Activated CD8-positive, alpha-beta memory T cell treated with anti-CD3 and anti-CD28 coated beads, Interleukin-2, amount 50 U/mL, for 4 hours (primary cell): ENCODE results near the gene SCN1B.

Source experiments
- DNase-seq: peaks from one replicate; pipeline ENCODE4 v3.0.0-alpha.2; 2020

SCN1B gene

GRCh38 chr19:35059006-35059798, 28.9 kb downstream of the SCN1B start:
- no peak for DNase-seq

DNA sequence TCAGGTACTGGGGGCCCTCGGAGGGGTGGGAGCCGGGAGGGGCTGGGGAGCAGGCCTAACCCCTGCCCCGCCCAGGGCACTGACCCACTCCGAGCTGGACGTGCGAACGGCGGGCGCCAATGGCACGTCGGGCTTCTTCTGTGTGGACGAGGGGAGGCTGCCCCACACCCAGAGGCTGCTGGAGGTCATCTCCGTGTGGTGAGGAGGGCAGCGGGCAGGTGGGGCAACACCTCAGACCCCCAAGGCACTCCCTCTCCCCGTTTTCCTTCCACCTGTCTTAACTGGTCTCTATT, 29.5 kb downstream of the SCN1B start:
- DNase-seq = no peak

DNA sequence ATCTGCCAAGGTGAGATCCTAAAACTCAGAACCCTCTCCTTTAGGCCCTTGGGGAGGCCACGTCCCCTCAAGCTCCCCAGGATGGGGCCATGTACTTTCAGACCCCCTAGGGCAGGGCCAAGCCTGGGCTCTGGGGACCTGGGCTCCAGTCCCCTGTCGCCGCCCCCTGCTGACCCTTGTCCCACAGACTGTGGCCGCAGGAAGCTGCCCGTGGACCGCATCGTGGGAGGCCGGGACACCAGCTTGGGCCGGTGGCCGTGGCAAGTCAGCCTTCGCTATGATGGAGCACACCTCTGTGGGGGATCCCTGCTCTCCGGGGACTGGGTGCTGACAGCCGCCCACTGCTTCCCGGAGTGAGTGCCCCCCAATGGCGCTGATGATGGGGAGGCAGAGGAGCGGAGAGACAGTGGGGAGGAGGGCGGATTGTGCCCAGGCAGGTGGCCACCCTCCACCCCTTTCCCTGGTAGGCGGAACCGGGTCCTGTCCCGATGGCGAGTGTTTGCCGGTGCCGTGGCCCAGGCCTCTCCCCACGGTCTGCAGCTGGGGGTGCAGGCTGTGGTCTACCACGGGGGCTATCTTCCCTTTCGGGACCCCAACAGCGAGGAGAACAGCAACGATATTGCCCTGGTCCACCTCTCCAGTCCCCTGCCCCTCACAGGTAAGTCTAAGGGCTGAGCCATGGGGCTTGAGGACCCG, 30.0 kb downstream of the SCN1B start:
- DNase-seq = no peak

- no peak for DNase-seq
Measured at GRCh38 chr19:35061583-35062373, 31.5 kb downstream of the SCN1B start.

GRCh38 chr19:35062942-35063341, 32.7 kb downstream of the SCN1B start:
- DNase-seq = no peak

GRCh38 chr19:35063940-35064818, 33.9 kb downstream of the SCN1B start:
- DNase-seq = no peak

- no peak for DNase-seq
Measured at GRCh38 chr19:35065574-35065973, 35.3 kb downstream of the SCN1B start.

- no peak for DNase-seq
Measured at GRCh38 chr19:35066121-35066520, 35.9 kb downstream of the SCN1B start.

GRCh38 chr19:35066691-35067563, 36.7 kb downstream of the SCN1B start:
- peak; percentile 93 for DNase-seq

DNA sequence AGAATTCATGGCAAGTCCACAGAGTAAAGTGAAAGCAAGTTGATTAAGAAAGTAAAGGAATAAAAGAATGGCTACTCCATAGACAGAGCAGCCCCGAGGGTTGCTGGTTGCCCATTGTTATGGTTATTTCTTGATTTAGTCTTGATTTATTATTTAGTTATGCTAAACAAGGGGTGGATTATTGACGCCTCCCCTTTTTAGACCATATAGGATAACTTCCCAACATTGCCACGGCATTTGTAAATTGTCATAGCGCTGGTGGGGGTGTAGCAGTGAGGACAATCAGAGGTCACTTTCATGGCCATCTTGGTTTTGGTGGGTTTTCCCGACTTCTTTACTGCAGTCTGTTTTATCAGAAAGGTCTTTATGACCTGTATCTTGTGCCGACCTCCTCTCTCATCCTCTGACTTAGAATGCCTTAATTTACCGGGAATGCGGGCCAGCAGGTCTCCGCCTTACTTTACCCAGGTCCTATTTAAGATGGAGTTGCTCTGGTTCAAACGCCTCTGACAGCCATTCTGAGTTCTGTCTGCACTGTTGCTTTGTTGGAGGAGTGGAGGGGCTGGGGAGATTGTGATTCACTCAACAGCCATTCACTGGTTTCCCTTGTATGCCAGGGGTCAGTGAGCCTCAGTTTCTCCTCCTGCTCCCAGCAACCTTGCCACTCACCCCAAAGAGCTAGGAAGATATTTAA, 38.8 kb downstream of the SCN1B start:
- no peak for DNase-seq

GRCh38 chr19:35069696-35070095, 39.4 kb downstream of the SCN1B start:
- no peak for DNase-seq

DNA sequence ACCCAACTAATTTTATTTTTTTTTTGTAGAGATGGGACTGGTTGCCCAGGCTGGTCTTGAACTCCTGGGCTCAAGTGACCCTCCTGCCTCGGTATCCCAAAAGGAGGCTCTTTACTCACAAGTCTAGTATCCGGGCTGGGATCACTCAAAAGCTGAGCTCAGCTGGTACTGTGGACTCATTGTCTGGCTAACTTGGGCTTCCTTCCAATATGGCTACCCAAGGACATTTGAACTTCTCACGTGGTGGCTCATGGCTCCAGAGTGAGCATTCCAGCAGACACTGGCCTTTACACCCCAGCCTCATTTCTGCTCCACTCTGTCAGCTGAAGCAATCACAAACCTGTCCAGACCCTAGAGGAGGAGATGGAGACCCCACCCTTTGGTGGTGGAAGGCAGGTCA, 40.2 kb downstream of the SCN1B start:
- no peak for DNase-seq

DNA sequence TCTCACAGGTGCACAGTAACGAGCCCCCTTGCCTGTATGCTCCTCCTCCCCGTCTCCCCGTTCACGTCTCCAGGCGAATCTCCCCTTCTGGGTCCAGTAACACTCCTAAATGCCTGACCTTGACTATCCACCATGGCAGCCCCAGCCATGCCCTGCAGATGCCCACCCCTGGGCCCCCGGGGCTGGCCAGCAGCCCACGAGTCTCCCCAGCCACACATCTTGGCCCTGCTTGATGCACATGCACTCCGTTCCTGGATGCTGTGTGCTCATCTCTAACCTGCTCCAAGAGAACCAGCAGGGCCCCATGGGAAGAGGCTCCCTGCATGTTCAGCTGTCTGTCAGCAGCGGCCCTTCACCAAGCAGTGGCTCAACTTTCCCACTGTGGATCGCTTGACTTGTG, 43.2 kb downstream of the SCN1B start:
- no peak for DNase-seq

GRCh38 chr19:35073941-35074340, 43.7 kb downstream of the SCN1B start:
- no peak for DNase-seq

DNA sequence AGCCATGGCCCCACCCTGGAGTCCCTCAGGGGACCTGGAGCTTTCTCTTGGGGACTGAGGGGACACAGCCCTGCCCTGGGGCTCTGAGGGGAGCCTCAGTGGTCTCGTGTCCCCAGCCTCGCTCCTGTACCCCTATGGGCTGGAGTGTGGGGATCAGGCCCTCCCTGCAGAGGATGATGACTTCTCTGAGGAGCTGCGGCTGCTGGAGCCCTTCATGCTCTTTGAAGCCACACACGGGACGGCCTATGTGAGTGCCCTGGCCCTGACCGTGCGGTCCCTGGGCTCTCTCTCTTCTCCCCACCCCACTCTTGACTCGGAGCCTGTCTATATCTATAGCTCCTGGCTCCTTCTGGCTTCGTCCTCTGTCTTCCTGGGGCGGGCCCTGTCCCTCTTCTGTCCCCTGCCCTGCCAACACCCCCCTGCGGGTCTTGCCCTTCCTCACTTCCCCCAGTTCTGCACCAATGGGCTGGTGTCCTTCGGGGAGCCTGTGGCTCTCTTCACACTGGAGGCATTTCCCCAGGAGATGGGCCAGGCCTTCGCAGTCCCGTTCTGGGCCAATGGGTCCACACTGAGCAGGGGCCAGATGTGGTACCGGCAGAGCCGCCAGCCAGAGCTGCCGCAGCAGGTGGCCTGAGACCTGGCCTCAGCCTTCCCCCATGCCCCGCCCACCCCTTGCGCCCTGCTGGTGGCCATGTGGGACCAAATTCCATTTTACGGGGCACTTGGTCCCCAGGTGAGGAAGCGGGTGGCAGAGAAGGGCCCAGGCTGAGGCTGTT, 44.3 kb downstream of the SCN1B start:
- DNase-seq = no peak

DNA sequence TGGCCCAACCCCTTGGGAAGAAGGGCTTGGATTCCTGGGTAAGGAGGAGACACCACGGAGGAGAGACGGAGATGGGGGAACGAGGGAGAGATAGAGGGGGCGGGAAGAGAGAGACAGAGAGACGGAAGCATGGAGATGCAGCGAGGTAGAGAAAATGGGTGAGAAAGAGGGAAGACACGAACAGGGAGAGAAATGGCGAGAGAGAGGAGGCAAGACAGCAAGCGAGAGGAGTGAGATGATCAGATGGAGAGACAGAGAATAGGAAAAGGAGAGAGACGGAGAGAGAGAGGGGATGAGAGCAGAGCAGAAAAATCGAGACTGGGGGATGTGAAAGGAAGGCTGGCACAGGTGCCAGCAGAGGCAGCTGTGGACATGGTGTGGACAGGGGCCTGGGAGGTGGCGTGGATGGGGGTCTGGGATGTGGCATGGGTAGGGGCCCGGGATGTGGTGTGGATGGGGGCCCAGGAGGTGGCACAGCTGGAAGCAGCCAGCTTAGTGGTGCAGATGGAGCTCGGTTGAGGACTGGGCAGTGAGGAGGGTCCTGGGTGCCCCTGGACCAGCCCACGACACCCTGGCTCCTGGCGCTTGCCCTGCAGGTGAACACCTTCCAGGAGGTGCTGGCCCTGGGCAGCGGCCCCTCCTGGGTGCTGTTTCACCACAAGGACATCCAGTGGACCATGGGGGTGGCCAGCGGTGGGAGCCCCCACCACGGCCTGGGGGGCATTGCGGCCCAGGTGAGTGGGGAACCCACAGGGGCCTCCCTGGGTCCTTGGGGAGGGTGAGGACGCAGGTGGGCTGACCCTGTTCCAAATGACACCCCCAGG, 45.1 kb downstream of the SCN1B start:
- DNase-seq = no peak

- no peak for DNase-seq
Measured at GRCh38 chr19:35076026-35076370, 45.7 kb downstream of the SCN1B start.

DNA sequence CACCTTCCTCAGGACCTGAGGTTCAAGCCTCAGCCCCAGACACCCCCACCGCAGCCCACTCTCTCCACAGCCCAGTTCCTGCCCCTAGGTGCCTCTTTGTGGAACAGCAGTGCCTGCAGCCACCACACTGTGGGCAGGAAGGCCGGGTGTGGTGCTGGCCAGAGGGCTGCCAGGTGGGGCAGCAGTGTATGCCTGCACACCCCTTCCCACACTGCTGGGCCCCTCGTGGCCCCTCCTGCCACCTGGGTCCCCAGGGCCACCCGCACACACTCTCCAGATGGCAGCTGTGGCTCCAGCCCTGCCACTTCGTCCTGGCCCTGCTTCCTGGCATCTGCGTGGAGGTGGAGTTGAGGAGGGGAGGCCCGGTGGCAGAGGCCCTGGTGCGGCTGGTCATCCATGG, 46.4 kb downstream of the SCN1B start:
- DNase-seq = no peak

DNA sequence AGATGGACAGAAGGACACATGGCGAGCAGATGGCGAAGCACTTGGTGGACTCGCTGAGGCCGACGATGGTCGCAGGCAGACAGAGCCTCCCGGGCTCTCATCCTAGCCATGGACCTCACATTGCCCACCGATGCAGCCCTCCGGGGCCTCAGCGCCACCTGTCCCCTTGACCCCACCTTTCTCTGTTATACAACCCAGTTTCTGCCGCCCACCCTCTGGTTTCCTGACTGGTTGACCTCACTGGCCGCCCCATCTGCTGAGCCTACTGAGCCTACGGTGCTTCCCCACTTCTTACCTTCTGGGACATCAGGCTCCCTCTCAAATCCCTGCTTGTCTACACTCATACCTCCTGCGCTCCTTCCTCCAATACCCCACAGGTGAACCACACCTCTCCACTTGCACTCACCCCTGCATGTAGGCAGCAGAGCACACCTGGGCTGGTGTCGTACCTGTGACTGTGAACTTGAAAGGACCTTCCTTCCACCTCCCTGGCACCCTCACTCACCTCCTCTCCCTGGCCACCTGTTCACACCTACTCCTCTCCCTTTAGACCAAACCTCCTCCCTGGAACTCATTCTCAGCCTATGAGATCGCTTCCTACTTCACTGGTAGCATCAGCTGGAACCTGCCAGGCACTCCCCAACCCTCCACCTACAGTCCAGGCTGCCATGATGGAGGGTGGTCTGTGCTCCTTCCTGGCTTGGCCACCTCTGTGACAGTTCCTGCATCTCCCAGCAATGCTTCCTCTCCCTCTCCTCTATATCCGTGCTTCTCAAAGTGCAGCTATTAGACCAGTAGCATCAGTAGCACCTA, 47.3 kb downstream of the SCN1B start:
- DNase-seq = no peak
